C4-2B (cell line): ENCODE results near the gene VPS13C.

ENCODE experiments used
- ZFX ChIP-seq: fragments of 450-650 bp; IDR thresholded peaks from 2 replicates; pipeline ENCODE4 v1.6.1; 2017
- TF ChIP-seq, protein P1 (sequence below): fragments of 450-650 bp; conservative IDR thresholded peaks from 2 replicates; pipeline ENCODE4 v1.5.1; 2017; ENCODE audit warnings: mild to moderate bottlenecking

GRCh38 chr15:61824291-61824690 is 236.0 kb downstream of the VPS13C start:
- TF ChIP-seq, protein P1, sequence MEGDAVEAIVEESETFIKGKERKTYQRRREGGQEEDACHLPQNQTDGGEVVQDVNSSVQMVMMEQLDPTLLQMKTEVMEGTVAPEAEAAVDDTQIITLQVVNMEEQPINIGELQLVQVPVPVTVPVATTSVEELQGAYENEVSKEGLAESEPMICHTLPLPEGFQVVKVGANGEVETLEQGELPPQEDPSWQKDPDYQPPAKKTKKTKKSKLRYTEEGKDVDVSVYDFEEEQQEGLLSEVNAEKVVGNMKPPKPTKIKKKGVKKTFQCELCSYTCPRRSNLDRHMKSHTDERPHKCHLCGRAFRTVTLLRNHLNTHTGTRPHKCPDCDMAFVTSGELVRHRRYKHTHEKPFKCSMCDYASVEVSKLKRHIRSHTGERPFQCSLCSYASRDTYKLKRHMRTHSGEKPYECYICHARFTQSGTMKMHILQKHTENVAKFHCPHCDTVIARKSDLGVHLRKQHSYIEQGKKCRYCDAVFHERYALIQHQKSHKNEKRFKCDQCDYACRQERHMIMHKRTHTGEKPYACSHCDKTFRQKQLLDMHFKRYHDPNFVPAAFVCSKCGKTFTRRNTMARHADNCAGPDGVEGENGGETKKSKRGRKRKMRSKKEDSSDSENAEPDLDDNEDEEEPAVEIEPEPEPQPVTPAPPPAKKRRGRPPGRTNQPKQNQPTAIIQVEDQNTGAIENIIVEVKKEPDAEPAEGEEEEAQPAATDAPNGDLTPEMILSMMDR, result no peak
- no peak for TF ChIP-seq ZFX
